H1 (cell line): ENCODE data around the gene CXADR. TPM values are rescaled to one million over a fixed set of nuclear protein-coding genes. Genes with fewer than 3 reads are reported as not detected.

Experiments used
- CTCF ChIA-PET: fragments of 300-600 bp; sonication (Branson Sonifier 250); formaldehyde crosslinking; loops from one replicate; lab custom pipeline; 2021; ENCODE audit not compliant: partially characterized antibody; lab: Charles Lee
- POLR2A ChIA-PET: fragments of 300-600 bp; sonication (Branson Sonifier 250); formaldehyde crosslinking; loops from one replicate; lab custom pipeline; 2021; ENCODE audit warnings: inconsistent platforms; ENCODE audit not compliant: partially characterized antibody; lab: Charles Lee
- DNase-seq, 2 experiments: peaks; one replicate each; pipeline versions ENCODE4 v3.0.0 to v3.0.0-alpha.2; 2010 to 2022; ENCODE audit warnings: low spot score in 2 of 2, low read depth in 1 of 2, mixed read lengths in 1 of 2
- FAIRE-seq: peaks from 2 replicates; lab custom pipeline; 2011; peaks lifted over from hg19 to GRCh38; lab: Jason Lieb, UNC
- H2AFZ ChIP-seq: 2 replicates; pipeline ENCODE4 v1.8.1; 2012; ENCODE audit warnings: low read length, inconsistent platforms
- H2AK5ac ChIP-seq: 2 replicates; pipeline ENCODE4 v1.6.1; 2013; ENCODE audit warnings: low read depth, low read length
- H2BK120ac ChIP-seq: replicated peaks from 2 replicates; pipeline ENCODE3; 2013; ENCODE audit warnings: low read depth, low read length, inconsistent platforms
- H2BK12ac ChIP-seq: 2 replicates; pipeline ENCODE4 v1.6.1; 2013; ENCODE audit warnings: low read depth, low read length
- H2BK15ac ChIP-seq: 2 replicates; pipeline ENCODE4 v1.6.1; 2013; ENCODE audit warnings: low read length
- H2BK20ac ChIP-seq: 2 replicates; pipeline ENCODE4 v1.6.1; 2013; ENCODE audit warnings: low read length
- H2BK5ac ChIP-seq: 2 replicates; pipeline ENCODE4 v1.6.1; 2013; ENCODE audit warnings: low read depth, low read length
- H3K14ac ChIP-seq: 2 replicates; pipeline ENCODE4 v1.6.1; 2013; ENCODE audit warnings: inconsistent platforms; ENCODE audit not compliant: insufficient read length
- H3K18ac ChIP-seq: 2 replicates; pipeline ENCODE4 v1.6.1; 2013; ENCODE audit warnings: low read length; ENCODE audit errors: extremely low read depth
- H3K23ac ChIP-seq: 2 replicates; pipeline ENCODE4 v1.6.1; 2013; ENCODE audit warnings: inconsistent platforms; ENCODE audit not compliant: insufficient read length
- H3K23me2 ChIP-seq: 2 replicates; pipeline ENCODE4 v1.6.1; 2013; ENCODE audit warnings: low read depth, low read length
- H3K27ac ChIP-seq: 2 replicates; pipeline ENCODE4 v1.6.1; 2011; ENCODE audit warnings: low read depth, low read length, inconsistent platforms
- H3K27me3 ChIP-seq, 4 experiments: replicated peaks in 1 of 4; 1 replicate in 1 of 4; 2 replicates in 3 of 4; pipeline versions ENCODE4 v1.6.1 to v1.8.1; 2011 to 2013; ENCODE audit warnings: low read length in 3 of 4, mild to moderate bottlenecking in 3 of 4, inconsistent platforms in 2 of 4, mixed read lengths in 2 of 4, moderate library complexity in 1 of 4; ENCODE audit not compliant: control insufficient read depth in 3 of 4, insufficient read depth in 3 of 4; ENCODE audit errors: extremely low read depth in 1 of 4
- H3K36me3 ChIP-seq, 4 experiments: 2 replicates each; pipeline versions ENCODE4 v1.6.1 to v1.8.1; 2011 to 2013; ENCODE audit warnings: mild to moderate bottlenecking in 4 of 4, low read length in 3 of 4, moderate library complexity in 2 of 4, control low read depth in 1 of 4, inconsistent platforms in 1 of 4; ENCODE audit not compliant: insufficient read depth in 4 of 4, control insufficient read depth in 2 of 4
- H3K4ac ChIP-seq: replicated peaks from 2 replicates; pipeline ENCODE3; 2013; ENCODE audit warnings: low read length, low read depth, mixed read lengths, inconsistent platforms; ENCODE audit not compliant: insufficient read length
- H3K4me1 ChIP-seq, 4 experiments: replicated peaks in 1 of 4; 1 replicate in 1 of 4; 2 replicates in 3 of 4; pipeline versions ENCODE4 v1.6.1 to v1.8.1; 2011 to 2013; ENCODE audit warnings: low read length in 3 of 4, inconsistent platforms in 2 of 4, mixed read lengths in 1 of 4; ENCODE audit not compliant: insufficient read depth in 4 of 4, control insufficient read depth in 3 of 4
- H3K4me2 ChIP-seq, 2 experiments: 2 replicates each; pipeline versions ENCODE4 v1.6.1 to v1.8.1; 2011 to 2013; ENCODE audit warnings: low read depth in 2 of 2, low read length in 2 of 2, control low read depth in 1 of 2, inconsistent platforms in 1 of 2, mild to moderate bottlenecking in 1 of 2; ENCODE audit not compliant: insufficient read depth in 1 of 2
- H3K4me3 ChIP-seq, 4 experiments: fragments of 200-600, 300-600 bp in 1 of 4; sonication (generic), shearing (Covaris generic), sonication (Bioruptor Twin) in 1 of 4; 2 replicates each; pipeline versions ENCODE4 v1.5.1 to v1.8.1; 2011 to 2016; ENCODE audit warnings: low read length in 4 of 4, low read depth in 3 of 4, control low read depth in 2 of 4, inconsistent platforms in 2 of 4, mild to moderate bottlenecking in 2 of 4, mixed read lengths in 1 of 4, moderate library complexity in 1 of 4; ENCODE audit not compliant: insufficient read depth in 2 of 4; ENCODE audit errors: extremely low read depth in 1 of 4
- H3K56ac ChIP-seq: replicated peaks from 2 replicates; pipeline ENCODE3; 2013; ENCODE audit warnings: low read depth, mild to moderate bottlenecking, mixed read lengths, low read length, inconsistent platforms; ENCODE audit not compliant: insufficient read length
- H3K79me1 ChIP-seq: 2 replicates; pipeline ENCODE4 v1.6.1; 2013; ENCODE audit warnings: low read depth, low read length, control low read depth
- H3K79me2 ChIP-seq, 2 experiments: 2 replicates each; pipeline versions ENCODE4 v1.6.1 to v1.8.1; 2012 to 2013; ENCODE audit warnings: low read length in 2 of 2, mild to moderate bottlenecking in 2 of 2, inconsistent platforms in 1 of 2; ENCODE audit not compliant: insufficient read depth in 2 of 2, control insufficient read depth in 1 of 2
- H3K9ac ChIP-seq, 4 experiments: replicated peaks in 1 of 4; 1 replicate in 1 of 4; 2 replicates in 3 of 4; pipeline versions ENCODE4 v1.6.1 to v1.8.1; 2011 to 2013; ENCODE audit warnings: low read depth in 3 of 4, low read length in 3 of 4, control low read depth in 2 of 4, mild to moderate bottlenecking in 2 of 4, moderate library complexity in 2 of 4, inconsistent platforms in 1 of 4; ENCODE audit errors: extremely low read depth in 1 of 4
- H3K9me3 ChIP-seq, 2 experiments: 2 replicates each; pipeline versions ENCODE4 v1.6.1 to v1.8.1; 2012 to 2013; ENCODE audit warnings: mild to moderate bottlenecking in 2 of 2, moderate library complexity in 2 of 2, control low read depth in 1 of 2, inconsistent platforms in 1 of 2, low read depth in 1 of 2, low read length in 1 of 2, mixed read lengths in 1 of 2; ENCODE audit not compliant: insufficient read depth in 2 of 2
- H4K20me1 ChIP-seq, 2 experiments: replicated peaks in 1 of 2; 2 replicates each; pipeline versions ENCODE3 to v1.8.1; 2011 to 2013; ENCODE audit warnings: inconsistent platforms in 2 of 2, low read length in 2 of 2, mild to moderate bottlenecking in 1 of 2; ENCODE audit not compliant: insufficient read depth in 2 of 2, control insufficient read depth in 1 of 2
- H4K5ac ChIP-seq: 2 replicates; pipeline ENCODE4 v1.6.1; 2013; ENCODE audit warnings: low read length, low read depth, mixed read lengths, inconsistent platforms; ENCODE audit not compliant: insufficient read length
- H4K8ac ChIP-seq: 2 replicates; pipeline ENCODE4 v1.8.0; 2013; ENCODE audit warnings: mild to moderate bottlenecking, moderate library complexity, low read length, inconsistent platforms; ENCODE audit not compliant: insufficient read depth; ENCODE audit errors: extremely low read depth
- H4K91ac ChIP-seq: replicated peaks from 2 replicates; pipeline ENCODE3; 2013; ENCODE audit warnings: low read length, mixed read lengths, inconsistent platforms; ENCODE audit not compliant: insufficient read length
- CEBPB ChIP-seq: IDR thresholded peaks from 2 replicates; pipeline ENCODE4 v1.6.1; 2012; ENCODE audit warnings: low read depth, low read length
- SP2 ChIP-seq: IDR thresholded peaks from 2 replicates; pipeline ENCODE4 v1.6.1; 2012; ENCODE audit warnings: mild to moderate bottlenecking, low read length, inconsistent platforms
- WGBS, 2 experiments: shearing (Covaris generic) in 1 of 2; methylation state at CpG; one replicate each; pipeline versions ENCODE4 v1.1.6 to v1.1.7; 2013 to 2015; ENCODE audit warnings: low lambda C conversion rate in 2 of 2, mixed read lengths in 2 of 2, inconsistent platforms in 1 of 2, low coverage in 1 of 2, missing lambda C conversion rate in 1 of 2; ENCODE audit not compliant: insufficient replicate concordance in 2 of 2, insufficient coverage in 1 of 2, insufficient read length in 1 of 2; ENCODE audit errors: extremely low coverage in 1 of 2, missing lambda C conversion rate in 1 of 2; 5-methylcytosine and 5-hydroxymethylcytosine counted together
- polyA plus RNA-seq, 7 experiments: library from polyadenylated mRNA; depleted of rRNA in 3 of 7; stranded (reverse) in 5 of 7; unstranded in 2 of 7; fragments of >200 nt in 5 of 7; fragments of 200-250 nt in 2 of 7; gene quantifications; 1 replicate in 5 of 7; 2 replicates in 1 of 7; 4 replicates in 1 of 7; pipeline versions ENCODE4 v1.2.1 to v1.2.3, GENCODE V29; 2011 to 2013; ENCODE audit warnings: missing spikeins in 2 of 7, mixed read lengths in 2 of 7
- total RNA-seq: library from RNA; stranded (reverse); fragmentation: NEBNext Ultra II Directional; extraction: Animal tissue kit (Norgen Biotek cat#: 25700); gene quantifications from 2 replicates; pipeline ENCODE4 v1.2.1, GENCODE V29; 2021

CXADR gene
- total and polyA plus RNA-seq, 2 of the 8 experiments (the other 6 are each of a cell fraction or from before 2014, with no cell fraction given): 45.6 to 145 TPM

DNA sequence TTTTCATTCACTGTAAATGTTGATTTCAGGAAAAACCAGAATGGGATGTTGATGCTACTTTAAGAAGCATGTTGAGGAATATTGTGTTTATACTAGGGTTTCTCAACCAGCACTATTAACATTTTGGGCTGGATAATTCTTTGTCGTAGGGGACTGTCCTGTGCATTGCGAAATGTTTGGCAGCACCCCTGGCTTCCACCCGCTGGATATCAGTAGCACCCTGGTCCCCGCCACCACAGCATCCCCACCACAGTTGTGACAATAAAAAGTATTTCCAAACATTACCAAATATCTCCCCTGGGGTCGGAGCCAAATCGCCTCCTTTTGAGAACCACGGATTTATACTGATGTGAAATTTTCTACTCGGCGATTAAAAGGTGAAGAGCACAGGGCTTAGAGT, 57.9 kb downstream of the CXADR start:
- H3K4ac ChIP-seq: no peak overlapping the region
- peaks cover 2 to 4% of the 10 kb centered on the region in 2 experiments for H4K20me1 ChIP-seq
- CTCF ChIA-PET: interaction anchor here (0.9 kb wide), 2 partner anchors 16 to 18 kb away, joined by 3 to 4 read pairs; no protein-coding TSS in a partner anchor
- no peak overlapping the region for H3K18ac ChIP-seq
- 93% methylated on average over 9 of the region's 9 CpGs; no CpG with 5 or more reads in 1 of the 2 experiments for WGBS, 2 experiments
- H3K23ac ChIP-seq: no peak overlapping the region
- no peak overlapping the region for H2BK12ac ChIP-seq
- H2AK5ac ChIP-seq: no peak overlapping the region
- H3K79me2 ChIP-seq: peaks cover 0 to 30% of the 10 kb centered on the region in 2 experiments; a peak in 3 of 4 replicates
- H4K8ac ChIP-seq: no peak overlapping the region
- H3K4me3 ChIP-seq: no peak overlapping the region
- no peak overlapping the region for H2BK5ac ChIP-seq
- no peaks in the 10 kb centered on the region for H3K27me3 ChIP-seq
- H3K79me1 ChIP-seq: no peaks in the 10 kb centered on the region
- no peaks in the 10 kb centered on the region for H3K9me3 ChIP-seq
- H3K4me1 ChIP-seq: no peaks in the 10 kb centered on the region
- H2BK20ac ChIP-seq: no peak overlapping the region
- H3K4me2 ChIP-seq: no peak overlapping the region
- no peak overlapping the region for H3K56ac ChIP-seq
- H3K36me3 ChIP-seq: peaks cover 0 to 14% (median 0%) of the 10 kb centered on the region in 4 experiments; a peak in 1 of 8 replicates
- H2BK15ac ChIP-seq: no peak overlapping the region
- H2AFZ ChIP-seq: no peak overlapping the region
- H4K91ac ChIP-seq: no peak overlapping the region
- no peak overlapping the region for H3K9ac ChIP-seq
- no peak overlapping the region for H3K14ac ChIP-seq
- no peak overlapping the region for H4K5ac ChIP-seq
- no peak for FAIRE-seq
- H3K27ac ChIP-seq: no peak overlapping the region
- DNase-seq: no peak
- POLR2A ChIA-PET: interaction anchor here (0.9 to 1.7 kb wide), 2 partner anchors 11 to 29 kb away, joined by 3 to 5 read pairs; no protein-coding TSS in a partner anchor
- H3K23me2 ChIP-seq: no peaks in the 10 kb centered on the region
- no peak overlapping the region for H2BK120ac ChIP-seq
- TF ChIP-seq SP2: no peak
- TF ChIP-seq CEBPB: peak; percentile 47; the same call in 1 of the 2 replicates
- TF ChIP-seq, all 59 proteins: peak for 1
